Activated CD8-positive, alpha-beta T cell treated with anti-CD3 and anti-CD28 coated beads for 36 hours (primary cell): Measurements from ENCODE around the gene PDXK. TPM values are rescaled to one million over a fixed set of nuclear protein-coding genes. Genes with fewer than 3 reads are reported as not detected.

Experiments
- ATAC-seq: fragments of 200-7000 bp; cut with Tn5 transposase; one replicate; pipeline ENCODE4 v1.10.0; 2021; ENCODE audit warnings: mild to moderate bottlenecking, moderate library complexity
- CTCF ChIA-PET: fragments of 350-600 bp; sonication (Branson Sonifier 250); formaldehyde crosslinking; loops from one replicate; lab custom pipeline; 2021; ENCODE audit warnings: antibody characterized with exemption; lab: Charles Lee
- POLR2A ChIA-PET: fragments of 350-600 bp; sonication (Branson Sonifier 250); formaldehyde crosslinking; loops from one replicate; lab custom pipeline; 2021; ENCODE audit warnings: antibody characterized with exemption; lab: Charles Lee
- DNase-seq: peaks from one replicate; pipeline ENCODE4 v3.0.0-alpha.2; 2020
- H3K27ac Mint-ChIP-seq: one replicate; pipeline ENCODE4 v1.8.0; 2021; ENCODE audit warnings: mild to moderate bottlenecking, mixed read lengths
- H3K27me3 Mint-ChIP-seq: one replicate; pipeline ENCODE4 v1.8.0; 2021; ENCODE audit warnings: mixed read lengths
- H3K36me3 Mint-ChIP-seq: one replicate; pipeline ENCODE4 v1.8.0; 2021; ENCODE audit warnings: low read depth, mixed read lengths
- H3K4me1 Mint-ChIP-seq: one replicate; pipeline ENCODE4 v1.8.0; 2021; ENCODE audit warnings: low read depth, mixed read lengths
- H3K4me3 Mint-ChIP-seq: one replicate; pipeline ENCODE4 v1.8.0; 2021; ENCODE audit warnings: mild to moderate bottlenecking, moderate library complexity, mixed read lengths
- H3K9me3 Mint-ChIP-seq: one replicate; pipeline ENCODE4 v1.8.0; 2021; ENCODE audit warnings: mixed read lengths
- intact Hi-C: fragments of 100-400 bp; cut with micrococcal nuclease; formaldehyde crosslinking; loops from one replicate; pipeline ENCODE4 v1.10.0; 2022
- total RNA-seq, 2 experiments: library from RNA; stranded (reverse); gene quantifications; one replicate each; pipeline ENCODE4 v1.2.3, GENCODE V29; 2021
- TF ChIP-seq, protein P1 (sequence below): fragments of 200-600 bp; IDR thresholded peaks from one replicate; pipeline ENCODE4 v1.8.0; 2022; ENCODE audit warnings: antibody characterized with exemption, mild to moderate bottlenecking

Gene PDXK
- total RNA-seq, 2 experiments from 2014 or later: 118 to 122 TPM

DNA sequence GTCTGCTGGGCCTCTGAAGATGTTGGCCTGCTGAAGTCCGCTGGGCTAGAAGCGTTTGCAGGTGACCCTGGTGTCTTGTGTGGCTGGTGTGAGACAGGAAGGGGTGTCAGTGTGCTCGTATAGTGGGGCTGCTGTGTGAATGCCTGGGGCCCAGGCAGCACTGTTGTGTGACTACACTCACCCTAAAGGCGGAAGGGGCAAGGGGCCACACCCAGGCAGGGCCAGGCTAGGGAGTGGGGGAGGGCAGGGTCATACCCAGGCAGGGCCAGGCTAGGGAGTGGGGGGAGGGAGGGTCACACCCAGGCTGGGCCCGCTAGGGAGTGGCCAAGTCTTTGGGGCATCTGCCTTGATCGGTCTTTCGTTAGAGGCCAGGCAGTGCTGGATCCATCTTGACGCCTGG lies 25.0 kb downstream of the PDXK start:
- Mint-ChIP-seq H3K4me3 (no peak overlapping the region), H3K4me1 (peaks cover 8% of the 10 kb centered on the region), H3K9me3 (no peaks in the 10 kb centered on the region), H3K36me3 (peaks cover 17% of the 10 kb centered on the region), H3K27ac (no peak overlapping the region), H3K27me3 (no peaks in the 10 kb centered on the region)
- ChIA-PET POLR2A (no interaction called here), CTCF (no interaction called here)
- ATAC-seq: no peak
- DNase-seq: no peak
- TF ChIP-seq, protein P1, sequence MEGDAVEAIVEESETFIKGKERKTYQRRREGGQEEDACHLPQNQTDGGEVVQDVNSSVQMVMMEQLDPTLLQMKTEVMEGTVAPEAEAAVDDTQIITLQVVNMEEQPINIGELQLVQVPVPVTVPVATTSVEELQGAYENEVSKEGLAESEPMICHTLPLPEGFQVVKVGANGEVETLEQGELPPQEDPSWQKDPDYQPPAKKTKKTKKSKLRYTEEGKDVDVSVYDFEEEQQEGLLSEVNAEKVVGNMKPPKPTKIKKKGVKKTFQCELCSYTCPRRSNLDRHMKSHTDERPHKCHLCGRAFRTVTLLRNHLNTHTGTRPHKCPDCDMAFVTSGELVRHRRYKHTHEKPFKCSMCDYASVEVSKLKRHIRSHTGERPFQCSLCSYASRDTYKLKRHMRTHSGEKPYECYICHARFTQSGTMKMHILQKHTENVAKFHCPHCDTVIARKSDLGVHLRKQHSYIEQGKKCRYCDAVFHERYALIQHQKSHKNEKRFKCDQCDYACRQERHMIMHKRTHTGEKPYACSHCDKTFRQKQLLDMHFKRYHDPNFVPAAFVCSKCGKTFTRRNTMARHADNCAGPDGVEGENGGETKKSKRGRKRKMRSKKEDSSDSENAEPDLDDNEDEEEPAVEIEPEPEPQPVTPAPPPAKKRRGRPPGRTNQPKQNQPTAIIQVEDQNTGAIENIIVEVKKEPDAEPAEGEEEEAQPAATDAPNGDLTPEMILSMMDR: no peak
- intact Hi-C loops: no loop called here

DNA sequence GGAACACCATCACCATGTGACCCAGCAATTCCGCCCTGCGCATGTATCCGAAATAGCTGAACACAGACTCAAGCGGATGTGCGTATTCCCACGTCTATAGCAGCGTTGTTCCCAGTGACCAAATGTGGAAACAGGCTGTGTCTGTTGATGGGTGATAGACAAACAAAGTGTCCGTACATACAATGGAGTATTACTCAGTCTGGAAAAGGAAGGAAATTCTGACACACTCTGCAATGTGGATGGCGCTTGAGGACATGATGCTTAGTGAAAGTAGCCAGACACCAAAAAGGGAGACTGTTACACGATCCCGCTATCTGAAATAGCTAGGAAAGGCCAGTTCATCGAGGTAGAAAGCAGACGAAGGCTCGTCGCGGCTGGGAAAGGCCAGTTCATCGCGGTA lies 25.8 kb downstream of the PDXK start:
- intact Hi-C loops: no loop called here
- DNase-seq (no peak), ATAC-seq (no peak)
- no peak overlapping the region for H3K27ac Mint-ChIP-seq
- peaks cover 4% of the 10 kb centered on the region for H3K4me1 Mint-ChIP-seq
- H3K4me3 Mint-ChIP-seq: no peak overlapping the region
- no peaks in the 10 kb centered on the region for H3K9me3 Mint-ChIP-seq
- peaks cover 13% of the 10 kb centered on the region for H3K36me3 Mint-ChIP-seq
- TF ChIP-seq, protein P1: no peak
- POLR2A ChIA-PET: interaction anchor here (1.4 kb wide), 1 partner anchor 20 kb away, joined by 3 read pairs; no protein-coding TSS in a partner anchor
- CTCF ChIA-PET: no interaction called here
- no peaks in the 10 kb centered on the region for H3K27me3 Mint-ChIP-seq

DNA sequence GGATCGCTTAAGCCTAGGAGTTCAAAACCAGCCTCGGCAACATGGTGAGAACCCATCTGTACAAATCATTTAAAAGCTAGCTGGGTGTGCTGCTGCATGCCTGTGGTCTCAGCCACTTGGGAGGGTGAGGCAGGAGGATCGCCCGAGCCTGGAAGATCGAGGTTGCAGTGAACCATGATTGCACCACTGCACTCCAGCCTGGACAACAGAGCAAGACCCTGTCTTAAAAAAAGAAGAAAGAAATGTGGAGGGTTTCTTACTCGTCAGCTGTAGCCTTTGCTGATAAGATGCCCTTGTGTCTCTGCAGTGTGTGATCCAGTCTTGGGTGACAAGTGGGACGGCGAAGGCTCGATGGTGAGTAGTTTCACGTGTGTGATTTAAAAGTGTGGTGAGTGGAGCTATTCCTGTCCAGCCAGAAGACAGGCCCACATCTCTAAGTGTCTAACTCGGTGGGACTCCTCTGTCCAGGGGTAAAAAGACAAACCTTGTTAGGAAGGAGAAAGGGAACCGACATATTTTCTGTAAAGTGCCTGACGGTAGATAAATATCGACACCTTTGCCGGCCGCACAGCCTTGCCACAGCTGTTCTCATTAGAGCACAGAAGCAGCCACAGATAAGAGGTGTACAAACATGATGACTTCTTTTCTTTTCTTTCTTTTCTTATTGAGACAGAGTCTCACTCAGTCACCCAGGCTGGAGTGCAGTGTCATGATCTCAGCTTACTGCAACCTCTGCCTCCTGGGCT lies 27.0 kb downstream of the PDXK start:
- POLR2A ChIA-PET: interaction anchor here (1.4 kb wide), 1 partner anchor 22 kb away, joined by 3 read pairs; no protein-coding TSS in a partner anchor
- Mint-ChIP-seq H3K4me3 (no peak overlapping the region), H3K27me3 (no peaks in the 10 kb centered on the region), H3K4me1 (no peaks in the 10 kb centered on the region), H3K36me3 (peaks cover 14% of the 10 kb centered on the region), H3K9me3 (no peaks in the 10 kb centered on the region), H3K27ac (no peak overlapping the region)
- CTCF ChIA-PET: no interaction called here
- TF ChIP-seq, protein P1: no peak
- ATAC-seq (no peak), DNase-seq (no peak)
- intact Hi-C loops: no loop called here

DNA sequence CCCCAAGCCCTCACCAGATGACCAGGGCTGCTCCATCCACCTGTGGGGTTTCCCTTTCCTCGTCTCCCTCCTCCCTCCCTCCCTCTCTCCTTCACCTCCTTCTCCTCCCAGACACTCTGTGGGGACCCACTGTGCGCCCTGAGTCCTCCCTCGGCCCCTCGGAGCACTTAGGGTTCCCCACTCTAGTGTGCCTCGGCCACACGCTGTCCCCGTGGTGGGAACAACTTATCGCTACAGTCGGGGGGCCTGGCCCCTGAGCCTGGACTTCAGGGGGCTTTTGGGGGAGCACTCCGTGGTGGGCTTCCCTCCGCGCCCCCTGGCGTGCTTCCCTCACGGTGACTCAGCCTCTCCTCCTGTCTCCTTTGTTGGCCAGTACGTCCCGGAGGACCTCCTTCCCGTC lies 29.7 kb downstream of the PDXK start:
- H3K4me3 Mint-ChIP-seq: no peak overlapping the region
- H3K36me3 Mint-ChIP-seq: peaks cover 20% of the 10 kb centered on the region
- H3K27ac Mint-ChIP-seq: no peak overlapping the region
- DNase-seq (no peak), ATAC-seq (no peak)
- no peaks in the 10 kb centered on the region for H3K9me3 Mint-ChIP-seq
- H3K4me1 Mint-ChIP-seq: no peaks in the 10 kb centered on the region
- TF ChIP-seq, protein P1: no peak
- CTCF ChIA-PET: no interaction called here
- POLR2A ChIA-PET: no interaction called here
- no peaks in the 10 kb centered on the region for H3K27me3 Mint-ChIP-seq
- intact Hi-C loops: no loop called here

DNA sequence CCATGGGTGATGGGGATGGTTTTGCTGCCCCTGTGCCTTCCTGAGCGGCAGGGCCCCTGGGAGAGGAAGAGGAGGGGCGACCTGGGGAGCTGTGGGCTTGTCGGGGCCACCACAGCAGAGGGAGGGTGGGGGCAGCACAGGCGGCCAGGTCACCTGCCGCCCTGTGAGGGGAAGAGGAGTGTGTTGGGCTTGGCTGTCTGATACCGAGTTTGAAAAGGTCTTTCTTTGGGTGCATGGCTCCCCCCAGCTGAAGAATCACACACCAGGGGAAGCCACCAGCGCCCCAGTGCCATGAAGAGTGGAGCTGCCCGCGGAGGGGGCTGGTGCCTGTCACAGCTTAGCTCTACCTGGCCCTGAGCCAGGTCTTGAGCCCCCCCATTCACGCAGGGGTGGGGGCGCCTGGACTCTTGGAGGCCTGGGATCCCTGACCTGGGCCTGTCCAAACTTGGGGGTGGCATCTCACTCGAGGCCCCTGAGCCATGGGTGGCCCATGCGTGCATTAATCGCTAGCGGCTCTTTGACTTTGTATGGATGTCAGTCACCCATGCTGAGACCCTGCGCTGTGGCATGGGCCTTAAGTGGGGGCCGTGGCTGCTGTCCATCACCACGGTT lies 30.8 kb downstream of the PDXK start:
- intact Hi-C loops: no loop called here
- DNase-seq (peak; percentile 8), ATAC-seq (no peak)
- no peaks in the 10 kb centered on the region for H3K27me3 Mint-ChIP-seq
- H3K27ac Mint-ChIP-seq: no peak overlapping the region
- ChIA-PET CTCF (no interaction called here), POLR2A (no interaction called here)
- H3K4me3 Mint-ChIP-seq: no peak overlapping the region
- H3K9me3 Mint-ChIP-seq: no peaks in the 10 kb centered on the region
- H3K36me3 Mint-ChIP-seq: peaks cover 23% of the 10 kb centered on the region
- no peaks in the 10 kb centered on the region for H3K4me1 Mint-ChIP-seq
- TF ChIP-seq, protein P1: no peak
